GM21390 (cell line): ENCODE results near the gene UBA5.
"Not testable (repeated sequence)": the region's sequence is repeated elsewhere in the genome, so short reads cannot be mapped to it uniquely, and the experiment has no call there.

ENCODE experiments used
- ATAC-seq: cut with Tn5 transposase; IDR thresholded peaks from one replicate; pipeline ENCODE4 v1.9.1; 2021; ENCODE audit not compliant: unreplicated experiment

The UBA5 gene

DNA sequence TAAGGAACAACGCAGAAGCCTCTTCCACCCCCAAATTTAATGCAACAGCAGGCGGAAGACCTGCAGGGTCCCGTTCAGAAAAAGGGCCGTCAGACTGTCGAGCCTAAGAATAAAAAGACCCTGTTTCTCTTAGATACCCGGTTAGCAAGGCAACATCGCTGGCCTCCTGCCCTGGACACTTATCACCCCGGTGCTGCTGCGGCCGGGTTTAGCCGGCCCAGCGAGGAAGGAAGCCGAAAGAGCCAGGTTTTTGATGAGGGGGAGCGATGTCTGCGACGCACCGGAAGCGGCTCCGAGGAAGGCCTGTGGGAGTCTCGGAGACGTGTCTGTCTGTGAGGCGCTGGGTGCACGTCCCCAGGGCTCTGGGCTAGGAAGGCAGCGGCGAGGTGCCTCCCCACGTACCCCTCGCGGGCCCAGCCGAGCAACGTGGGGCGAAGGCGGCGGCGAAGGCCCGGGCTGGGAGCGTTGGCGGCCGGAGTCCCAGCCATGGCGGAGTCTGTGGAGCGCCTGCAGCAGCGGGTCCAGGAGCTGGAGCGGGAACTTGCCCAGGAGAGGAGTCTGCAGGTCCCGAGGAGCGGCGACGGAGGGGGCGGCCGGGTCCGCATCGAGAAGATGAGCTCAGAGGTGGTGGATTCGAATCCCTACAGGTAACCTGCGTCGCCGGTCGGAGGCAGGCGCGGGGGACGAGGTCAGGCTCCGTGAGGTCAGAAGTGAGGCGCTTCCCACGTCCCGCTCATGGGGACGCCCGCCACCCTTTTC lies at the start of gene UBA5:
Gene UBA5, plus strand, starts transcription at position 278 of the 759 bp plus-strand sequence. Its CDS starts 209 bp downstream, at position 487.
- peak; percentile 71 for ATAC-seq

DNA sequence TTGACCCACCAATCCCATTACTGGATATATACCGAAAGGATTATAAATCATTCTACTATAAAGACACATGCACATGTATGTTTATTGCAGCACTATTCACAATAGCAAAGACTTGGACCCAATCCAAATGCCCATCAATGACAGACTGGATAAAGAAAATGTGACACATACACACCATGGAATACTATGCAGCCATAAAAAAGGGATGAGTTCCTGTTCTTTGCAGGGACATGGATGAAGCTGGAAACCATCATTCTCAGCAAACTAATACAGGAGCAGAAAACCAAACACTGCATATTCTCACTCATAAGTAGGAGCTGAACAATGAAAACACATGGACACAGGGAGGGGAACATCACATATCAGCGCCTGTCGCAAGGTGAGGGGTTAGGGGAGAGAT lies 44.8 kb upstream of the UBA5 start:
- not testable (repeated sequence) for ATAC-seq

DNA sequence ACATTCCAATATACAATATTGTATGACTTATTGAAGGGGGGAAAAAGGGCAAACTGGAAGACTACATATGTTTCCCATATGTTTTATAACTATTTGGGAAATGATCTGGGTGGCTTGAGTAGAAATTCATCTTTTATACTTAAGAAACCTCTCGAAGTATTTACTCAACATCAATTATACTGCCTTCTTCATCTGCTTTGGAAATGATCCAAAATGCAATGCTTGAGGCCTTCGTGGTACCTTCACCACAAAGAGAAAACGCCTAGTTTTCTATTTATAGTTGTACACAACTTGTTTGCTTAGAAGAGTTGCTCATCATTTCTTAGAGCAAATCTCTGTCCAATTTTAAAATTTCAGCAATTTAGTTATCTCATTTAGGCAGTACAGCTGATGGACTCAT lies 44.2 kb upstream of the UBA5 start:
- ATAC-seq: no peak

DNA sequence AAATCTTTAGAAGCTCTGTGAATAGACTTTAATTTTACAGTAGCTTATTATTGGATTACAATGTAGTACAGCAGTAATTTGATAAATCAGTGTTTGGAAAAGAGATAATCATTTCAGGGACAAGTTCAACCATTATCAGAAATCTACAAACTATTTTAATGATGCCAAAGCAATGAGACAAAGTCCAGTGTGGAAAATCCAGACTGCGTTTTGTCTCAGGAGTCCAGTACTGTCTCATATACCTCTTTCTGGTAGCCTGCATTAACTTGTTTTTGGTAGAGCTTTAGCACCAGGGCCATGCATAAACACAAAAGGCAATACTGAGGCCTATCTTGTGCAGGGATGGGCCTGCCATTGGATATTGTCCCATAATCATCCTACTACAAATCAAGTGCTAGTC lies 43.3 kb upstream of the UBA5 start:
- no peak for ATAC-seq

DNA sequence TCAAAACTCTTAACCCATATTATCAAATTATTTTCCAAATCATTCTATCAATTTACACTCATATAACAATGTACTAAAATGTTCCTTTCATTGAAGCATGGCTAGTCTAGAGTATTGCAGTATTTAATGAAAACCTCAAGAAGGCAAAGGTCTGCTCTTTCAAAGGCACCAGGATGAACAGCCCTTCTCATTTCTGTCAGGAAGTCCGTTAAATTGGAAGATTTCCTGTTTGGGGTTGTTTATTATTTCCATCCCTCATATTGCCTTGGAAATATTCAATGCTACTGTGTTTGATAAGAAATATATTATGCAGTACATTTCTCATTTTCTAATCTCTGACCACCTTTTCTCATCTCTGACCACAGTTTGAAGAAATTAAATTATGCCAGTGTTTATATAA lies 38.0 kb upstream of the UBA5 start:
- no peak for ATAC-seq

DNA sequence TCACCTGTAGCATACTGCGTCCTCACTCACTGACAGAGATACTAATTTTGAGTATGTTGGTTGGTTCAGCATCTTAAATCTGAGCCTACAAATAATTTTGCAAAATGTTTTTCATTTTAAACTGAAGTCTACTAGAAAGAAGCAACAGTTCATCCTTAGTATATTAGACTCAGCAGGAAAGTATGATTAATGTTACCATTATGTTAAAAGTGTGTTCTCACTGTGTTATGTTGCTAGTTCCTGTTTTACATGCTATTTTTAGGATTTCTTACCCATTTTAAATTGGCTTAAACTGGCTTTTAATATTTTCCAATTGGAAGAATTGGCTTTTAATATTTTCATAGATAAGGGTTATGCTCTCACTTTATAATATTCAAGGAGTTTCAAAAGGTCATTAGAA lies 37.4 kb upstream of the UBA5 start:
- ATAC-seq: no peak

DNA sequence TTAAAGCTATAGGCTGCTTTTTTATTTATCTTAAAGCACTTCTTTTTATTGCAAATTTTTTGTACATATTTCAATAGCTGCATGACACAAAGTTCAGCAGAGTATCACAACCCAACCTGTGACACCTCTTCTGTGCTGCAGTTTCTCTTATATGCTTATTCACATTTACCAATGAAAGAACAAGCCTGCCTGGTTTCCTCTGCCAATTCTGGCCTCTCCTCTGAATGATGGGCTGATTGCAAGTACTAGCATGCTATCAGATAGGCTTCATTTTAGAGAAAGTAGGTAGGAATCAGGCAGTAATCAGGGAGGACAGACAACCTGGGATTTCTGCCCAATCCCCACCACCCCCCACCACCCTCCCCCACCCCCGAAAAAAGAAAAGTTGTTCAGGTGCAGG lies 36.5 kb upstream of the UBA5 start:
- ATAC-seq: no peak

DNA sequence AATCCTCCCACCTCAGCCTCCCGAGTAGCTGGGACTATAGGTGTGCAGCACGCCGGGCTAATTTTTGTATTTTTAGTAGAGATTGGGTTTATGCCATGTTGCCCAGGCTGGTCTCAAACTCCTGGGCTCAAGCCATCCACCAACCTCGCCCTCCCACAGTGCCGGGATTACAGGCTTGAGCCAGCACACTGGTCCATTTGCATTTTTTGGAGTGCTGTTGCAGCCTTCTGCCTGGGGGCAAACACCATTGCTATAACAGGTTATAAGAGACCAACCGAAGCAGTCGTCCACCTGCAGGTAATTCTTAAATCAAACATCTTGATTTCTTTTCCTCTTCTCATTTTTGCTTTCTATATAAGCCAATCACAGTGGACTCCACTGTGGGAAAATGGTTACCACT lies 35.3 kb upstream of the UBA5 start:
- ATAC-seq: no peak

DNA sequence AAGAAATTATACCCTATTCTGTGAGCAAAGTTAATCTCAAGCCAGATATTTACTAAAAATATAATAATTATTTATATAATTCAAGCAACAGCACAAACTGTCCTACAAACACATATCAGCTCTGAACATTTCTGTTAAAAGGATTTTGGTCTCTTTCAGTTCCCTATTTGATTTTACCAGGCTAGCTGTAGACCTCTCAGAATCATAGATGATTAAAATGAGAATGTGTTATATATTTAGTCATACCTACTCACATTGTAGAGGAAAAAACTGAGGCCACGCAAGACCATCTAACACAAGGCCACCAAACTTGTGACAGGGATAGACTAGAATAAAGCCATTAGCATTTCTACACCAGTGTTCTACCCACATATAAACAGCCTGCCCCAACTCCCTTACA lies 34.5 kb upstream of the UBA5 start:
- peak; percentile 87 for ATAC-seq

DNA sequence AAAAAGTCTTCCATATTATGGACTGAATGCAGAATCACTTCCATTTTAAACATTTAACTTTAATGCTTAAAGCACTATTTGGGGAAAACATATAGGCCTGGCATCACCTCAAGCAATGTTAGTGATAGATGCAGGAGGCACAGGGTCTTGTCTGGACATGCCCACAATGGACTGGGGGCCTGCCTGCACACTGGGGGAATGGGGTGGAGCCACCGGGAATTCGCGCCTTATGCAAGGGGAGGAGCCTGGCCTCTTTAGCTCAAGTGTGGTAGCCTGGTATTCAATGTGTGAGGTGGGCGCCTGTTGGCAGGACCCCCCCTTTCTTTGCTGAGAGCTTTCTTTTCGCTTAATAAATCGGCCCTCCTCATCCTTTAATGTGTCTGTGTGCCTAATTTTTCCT lies 33.2 kb upstream of the UBA5 start:
- no peak for ATAC-seq

DNA sequence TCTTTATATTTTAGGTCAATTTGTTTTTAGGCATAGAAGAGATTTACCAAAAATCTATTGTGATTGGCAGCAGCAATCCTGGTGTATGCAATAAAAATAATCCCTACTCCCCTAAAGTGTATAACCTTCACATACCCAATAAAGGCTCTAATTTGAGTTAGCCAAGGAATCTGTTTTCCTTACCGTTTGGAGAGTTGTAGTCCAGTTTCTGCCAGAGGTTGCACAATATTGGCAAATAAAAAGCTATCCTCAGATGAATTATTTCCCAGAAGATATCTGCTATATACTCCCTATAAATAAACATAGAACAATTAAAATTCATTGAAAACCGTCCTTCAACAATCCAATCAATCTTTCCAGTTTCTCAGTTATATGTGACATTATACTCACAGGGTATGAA lies 32.0 kb upstream of the UBA5 start:
- ATAC-seq: no peak

DNA sequence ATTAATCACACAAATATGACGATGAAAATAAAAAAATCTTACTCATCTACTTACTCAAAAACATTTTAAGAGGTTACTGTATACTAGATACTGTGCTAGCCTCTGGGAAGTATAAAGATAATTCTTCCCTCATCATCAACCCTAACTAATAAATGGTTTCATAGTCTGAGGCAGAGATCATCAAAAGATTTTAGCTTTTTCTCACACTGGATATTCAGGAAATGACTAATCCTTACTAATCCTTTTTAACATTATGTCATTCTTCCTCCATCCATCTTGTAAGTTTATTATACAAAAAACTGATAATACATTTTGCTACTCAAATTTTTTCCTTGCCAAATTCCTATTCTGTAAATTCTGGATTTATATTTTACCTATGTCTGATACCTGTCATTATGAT lies 30.2 kb upstream of the UBA5 start:
- no peak for ATAC-seq

DNA sequence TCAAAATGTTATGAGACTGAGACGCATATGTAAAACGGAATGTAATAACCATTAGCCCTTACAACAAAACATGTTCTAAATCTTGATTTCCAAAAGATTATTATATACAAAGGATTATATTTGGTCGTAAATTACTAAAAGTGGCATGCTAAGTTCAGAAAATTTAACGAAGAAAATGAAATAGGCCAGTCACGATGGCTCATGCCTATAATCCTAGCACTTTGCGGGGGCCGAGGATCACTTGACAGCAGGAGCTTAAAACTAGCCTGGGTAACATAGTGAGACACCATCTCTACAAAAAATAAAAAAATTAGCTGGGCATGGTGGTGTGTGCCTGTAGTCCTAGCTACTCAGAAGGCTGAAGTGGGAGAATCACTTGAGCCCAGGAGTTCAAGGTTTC lies 29.5 kb upstream of the UBA5 start:
- ATAC-seq: no peak

DNA sequence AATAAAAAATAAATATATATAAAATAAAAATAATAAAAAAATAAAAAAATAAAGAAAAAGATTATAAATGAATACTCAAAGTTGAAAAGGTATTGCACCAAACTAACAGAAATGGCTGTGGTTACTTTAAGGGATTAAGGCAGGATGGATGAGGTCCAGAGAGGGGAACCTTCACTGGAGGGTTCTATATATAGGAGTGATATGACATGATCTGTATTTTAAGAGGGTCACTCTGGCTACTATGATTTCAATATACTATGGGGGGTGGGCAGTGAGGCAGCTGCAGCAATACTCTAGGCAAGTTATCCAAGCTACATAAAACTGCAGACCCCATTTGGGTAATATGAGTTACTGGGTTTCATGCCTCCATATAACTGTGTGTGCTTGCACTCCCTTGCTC lies 25.1 kb upstream of the UBA5 start:
- no peak for ATAC-seq

DNA sequence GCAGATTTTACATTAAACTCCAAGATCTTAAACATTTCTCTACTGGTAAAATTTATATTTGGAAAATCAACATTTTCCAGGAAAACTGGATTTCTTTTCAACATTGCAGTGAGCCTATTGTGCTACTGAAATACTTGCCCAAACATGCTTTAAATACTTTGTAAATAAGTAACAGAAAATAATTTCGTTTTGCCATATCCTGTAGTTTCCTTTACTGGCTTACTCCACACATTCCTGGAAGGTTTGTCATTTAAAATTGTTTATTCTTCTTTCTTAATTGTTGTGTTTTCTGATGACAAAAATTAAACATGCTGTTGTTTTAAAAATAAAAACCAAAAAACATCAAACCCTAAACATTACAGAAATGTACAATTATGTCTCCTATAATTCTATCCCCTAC lies 22.5 kb upstream of the UBA5 start:
- ATAC-seq: no peak

DNA sequence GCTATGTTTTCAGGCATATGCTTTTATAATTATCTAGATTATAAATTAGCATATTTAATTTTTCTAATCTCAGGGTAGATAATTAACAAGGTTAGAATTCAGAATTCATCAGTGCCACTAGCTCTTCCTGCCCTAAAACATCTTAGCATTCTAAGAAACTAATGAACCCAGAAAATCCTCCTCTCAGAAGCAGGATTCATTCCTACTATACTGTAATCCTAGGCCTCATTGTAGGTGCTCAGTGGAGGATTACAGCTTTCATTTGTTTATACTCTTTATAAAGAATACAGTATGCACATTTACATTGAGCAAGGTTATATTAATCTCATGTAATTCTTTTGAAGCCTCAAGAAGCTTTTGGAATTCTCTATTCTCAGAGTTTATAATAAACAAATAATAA lies 21.4 kb upstream of the UBA5 start:
- no peak for ATAC-seq

DNA sequence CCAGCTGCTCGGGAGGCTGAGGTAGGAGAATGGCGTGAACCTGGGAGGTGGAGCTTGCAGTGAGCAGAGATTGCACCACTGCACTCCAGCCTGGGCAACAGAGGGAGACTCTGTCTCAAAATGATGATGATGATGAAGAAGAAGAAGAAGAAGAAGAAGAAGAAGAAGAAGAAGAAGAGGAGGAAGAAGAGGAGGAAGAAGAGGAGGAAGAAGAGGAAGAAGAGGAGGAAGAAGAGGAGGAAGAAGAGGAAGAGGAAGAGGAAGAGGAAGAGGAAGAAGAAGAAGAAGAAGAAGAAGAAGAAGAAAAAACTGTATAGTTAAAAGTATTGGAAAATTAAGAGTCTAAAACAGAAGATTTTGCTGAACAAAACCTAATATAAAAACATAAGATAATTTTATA lies 18.7 kb upstream of the UBA5 start:
- not testable (repeated sequence) for ATAC-seq

DNA sequence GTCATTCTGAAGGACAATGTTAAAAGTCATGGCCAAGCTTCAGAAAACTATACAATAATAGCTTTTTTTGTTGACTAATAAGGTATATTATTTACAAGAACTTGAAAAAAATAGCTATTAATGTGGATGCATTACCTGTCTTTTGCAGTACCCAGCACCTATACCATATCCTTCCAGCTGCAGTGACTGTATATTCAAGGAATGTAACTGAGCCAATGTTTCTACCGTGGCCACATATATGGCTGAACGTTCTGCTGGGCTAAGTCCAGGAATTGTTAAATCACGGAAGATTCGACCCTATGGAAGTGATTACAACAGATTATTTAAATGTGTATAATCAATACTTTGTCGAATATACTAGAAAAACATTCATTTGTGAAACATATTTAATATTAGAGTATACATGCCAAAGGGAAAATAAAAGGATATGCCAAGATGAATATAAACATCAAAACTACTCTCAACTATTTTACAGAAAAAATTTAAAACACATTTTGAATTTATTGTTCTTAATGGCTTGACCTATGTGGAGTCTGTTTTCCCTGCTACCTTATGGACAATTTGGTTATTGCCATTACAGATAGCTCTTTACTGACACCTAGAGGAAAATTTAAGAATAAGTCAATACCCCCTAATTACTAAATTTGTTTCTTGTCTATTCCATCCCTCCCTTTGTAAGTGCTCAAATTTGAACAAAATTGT lies 18.1 kb upstream of the UBA5 start:
- ATAC-seq: no peak

DNA sequence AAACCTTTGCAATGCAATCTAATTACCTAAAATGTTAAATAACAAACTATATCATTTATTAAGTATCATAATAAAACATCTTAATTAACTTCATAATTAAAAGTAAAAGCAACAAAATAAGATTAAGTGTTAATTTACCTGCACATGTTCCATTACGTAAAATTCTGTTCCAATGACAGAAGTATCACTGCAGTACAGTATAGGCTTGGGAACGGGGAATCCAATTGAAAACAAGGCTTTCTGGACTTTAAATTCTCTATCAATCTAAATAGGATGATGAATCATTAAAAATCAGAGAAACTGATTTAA lies 17.6 kb upstream of the UBA5 start:
- ATAC-seq: no peak

DNA sequence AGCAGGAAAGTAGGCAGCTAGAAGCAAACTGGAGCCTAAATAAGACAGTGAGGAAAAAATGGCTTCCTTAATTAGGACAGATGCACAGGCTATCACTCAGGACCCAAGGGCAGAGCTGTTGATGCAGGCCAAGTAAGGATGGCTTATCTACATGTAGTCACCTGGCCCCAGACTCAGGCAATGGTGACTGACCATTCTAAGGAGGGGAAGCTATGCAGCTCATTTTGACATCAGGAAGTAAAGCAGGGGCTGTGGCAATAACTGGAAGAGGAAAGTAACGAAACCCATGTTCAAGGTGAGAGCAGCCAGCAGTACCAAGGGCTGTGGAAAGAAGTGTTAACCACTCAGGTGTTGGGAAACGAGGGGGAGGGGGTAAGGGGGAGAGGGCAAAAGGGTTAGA lies 16.8 kb upstream of the UBA5 start:
- ATAC-seq: no peak

DNA sequence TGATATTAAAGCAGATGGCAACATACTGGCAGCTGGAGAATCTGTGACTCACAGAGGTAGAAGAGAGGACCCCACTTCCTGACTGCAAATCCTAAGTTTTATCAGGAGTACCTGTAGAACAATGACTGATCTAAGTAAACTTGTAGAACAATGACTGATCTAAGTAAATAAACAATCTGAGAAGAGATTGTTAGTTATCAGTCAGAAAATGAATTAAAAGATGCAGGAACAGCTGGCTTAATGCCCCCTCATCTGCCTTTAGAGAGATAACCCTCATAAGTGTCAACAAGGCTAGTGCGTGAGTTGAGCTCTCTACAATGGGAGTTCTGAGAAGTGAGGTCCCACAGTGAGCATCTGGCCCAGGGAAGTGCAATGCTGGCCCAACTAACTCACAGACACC lies 15.1 kb upstream of the UBA5 start:
- no peak for ATAC-seq

DNA sequence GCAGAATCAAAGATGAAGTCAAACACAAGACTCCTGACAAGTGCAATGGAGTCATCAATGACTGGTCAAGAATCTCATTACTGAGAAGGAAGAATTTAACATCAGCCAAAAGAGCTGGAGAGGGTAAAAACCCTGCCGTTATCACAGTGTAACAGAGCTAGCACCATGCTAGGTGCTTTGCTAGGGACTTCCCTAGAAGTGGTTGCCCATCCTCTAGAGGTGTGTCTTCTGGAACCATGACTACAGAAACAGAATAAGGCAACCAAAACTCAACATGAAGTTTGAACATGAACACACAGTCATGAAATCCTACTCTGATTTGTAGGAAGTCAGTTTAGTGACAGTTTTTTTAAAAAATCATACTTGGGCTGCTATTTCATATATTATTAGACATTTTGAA lies 10.0 kb upstream of the UBA5 start:
- ATAC-seq: no peak
